H1 (cell line): ENCODE measurements around the gene NUP205. TPM values are rescaled to one million over a fixed set of nuclear protein-coding genes. Genes with fewer than 3 reads are reported as not detected.

Experiments
- CTCF ChIA-PET: fragments of 300-600 bp; sonication (Branson Sonifier 250); formaldehyde crosslinking; loops from one replicate; lab custom pipeline; 2021; ENCODE audit not compliant: partially characterized antibody; lab: Charles Lee
- POLR2A ChIA-PET: fragments of 300-600 bp; sonication (Branson Sonifier 250); formaldehyde crosslinking; loops from one replicate; lab custom pipeline; 2021; ENCODE audit warnings: inconsistent platforms; ENCODE audit not compliant: partially characterized antibody; lab: Charles Lee
- DNase-seq, 2 experiments: peaks; one replicate each; pipeline versions ENCODE4 v3.0.0 to v3.0.0-alpha.2; 2010 to 2022; ENCODE audit warnings: low spot score in 2 of 2, low read depth in 1 of 2, mixed read lengths in 1 of 2
- FAIRE-seq: peaks from 2 replicates; lab custom pipeline; 2011; peaks lifted over from hg19 to GRCh38; lab: Jason Lieb, UNC
- H2AFZ ChIP-seq: 2 replicates; pipeline ENCODE4 v1.8.1; 2012; ENCODE audit warnings: low read length, inconsistent platforms
- H2AK5ac ChIP-seq: 2 replicates; pipeline ENCODE4 v1.6.1; 2013; ENCODE audit warnings: low read depth, low read length
- H2BK120ac ChIP-seq: replicated peaks from 2 replicates; pipeline ENCODE3; 2013; ENCODE audit warnings: low read depth, low read length, inconsistent platforms
- H2BK12ac ChIP-seq: 2 replicates; pipeline ENCODE4 v1.6.1; 2013; ENCODE audit warnings: low read depth, low read length
- H2BK15ac ChIP-seq: 2 replicates; pipeline ENCODE4 v1.6.1; 2013; ENCODE audit warnings: low read length
- H2BK20ac ChIP-seq: 2 replicates; pipeline ENCODE4 v1.6.1; 2013; ENCODE audit warnings: low read length
- H2BK5ac ChIP-seq: 2 replicates; pipeline ENCODE4 v1.6.1; 2013; ENCODE audit warnings: low read depth, low read length
- H3K14ac ChIP-seq: 2 replicates; pipeline ENCODE4 v1.6.1; 2013; ENCODE audit warnings: inconsistent platforms; ENCODE audit not compliant: insufficient read length
- H3K18ac ChIP-seq: 2 replicates; pipeline ENCODE4 v1.6.1; 2013; ENCODE audit warnings: low read length; ENCODE audit errors: extremely low read depth
- H3K23ac ChIP-seq: 2 replicates; pipeline ENCODE4 v1.6.1; 2013; ENCODE audit warnings: inconsistent platforms; ENCODE audit not compliant: insufficient read length
- H3K23me2 ChIP-seq: 2 replicates; pipeline ENCODE4 v1.6.1; 2013; ENCODE audit warnings: low read depth, low read length
- H3K27ac ChIP-seq: 2 replicates; pipeline ENCODE4 v1.6.1; 2011; ENCODE audit warnings: low read depth, low read length, inconsistent platforms
- H3K27me3 ChIP-seq, 4 experiments: replicated peaks in 1 of 4; 1 replicate in 1 of 4; 2 replicates in 3 of 4; pipeline versions ENCODE4 v1.6.1 to v1.8.1; 2011 to 2013; ENCODE audit warnings: low read length in 3 of 4, mild to moderate bottlenecking in 3 of 4, inconsistent platforms in 2 of 4, mixed read lengths in 2 of 4, moderate library complexity in 1 of 4; ENCODE audit not compliant: control insufficient read depth in 3 of 4, insufficient read depth in 3 of 4; ENCODE audit errors: extremely low read depth in 1 of 4
- H3K36me3 ChIP-seq, 4 experiments: 2 replicates each; pipeline versions ENCODE4 v1.6.1 to v1.8.1; 2011 to 2013; ENCODE audit warnings: mild to moderate bottlenecking in 4 of 4, low read length in 3 of 4, moderate library complexity in 2 of 4, control low read depth in 1 of 4, inconsistent platforms in 1 of 4; ENCODE audit not compliant: insufficient read depth in 4 of 4, control insufficient read depth in 2 of 4
- H3K4ac ChIP-seq: replicated peaks from 2 replicates; pipeline ENCODE3; 2013; ENCODE audit warnings: low read length, low read depth, mixed read lengths, inconsistent platforms; ENCODE audit not compliant: insufficient read length
- H3K4me1 ChIP-seq, 4 experiments: replicated peaks in 1 of 4; 1 replicate in 1 of 4; 2 replicates in 3 of 4; pipeline versions ENCODE4 v1.6.1 to v1.8.1; 2011 to 2013; ENCODE audit warnings: low read length in 3 of 4, inconsistent platforms in 2 of 4, mixed read lengths in 1 of 4; ENCODE audit not compliant: insufficient read depth in 4 of 4, control insufficient read depth in 3 of 4
- H3K4me2 ChIP-seq, 2 experiments: 2 replicates each; pipeline versions ENCODE4 v1.6.1 to v1.8.1; 2011 to 2013; ENCODE audit warnings: low read depth in 2 of 2, low read length in 2 of 2, control low read depth in 1 of 2, inconsistent platforms in 1 of 2, mild to moderate bottlenecking in 1 of 2; ENCODE audit not compliant: insufficient read depth in 1 of 2
- H3K4me3 ChIP-seq, 4 experiments: fragments of 200-600, 300-600 bp in 1 of 4; sonication (generic), shearing (Covaris generic), sonication (Bioruptor Twin) in 1 of 4; 2 replicates each; pipeline versions ENCODE4 v1.5.1 to v1.8.1; 2011 to 2016; ENCODE audit warnings: low read length in 4 of 4, low read depth in 3 of 4, control low read depth in 2 of 4, inconsistent platforms in 2 of 4, mild to moderate bottlenecking in 2 of 4, mixed read lengths in 1 of 4, moderate library complexity in 1 of 4; ENCODE audit not compliant: insufficient read depth in 2 of 4; ENCODE audit errors: extremely low read depth in 1 of 4
- H3K56ac ChIP-seq: replicated peaks from 2 replicates; pipeline ENCODE3; 2013; ENCODE audit warnings: low read depth, mild to moderate bottlenecking, mixed read lengths, low read length, inconsistent platforms; ENCODE audit not compliant: insufficient read length
- H3K79me1 ChIP-seq: 2 replicates; pipeline ENCODE4 v1.6.1; 2013; ENCODE audit warnings: low read depth, low read length, control low read depth
- H3K79me2 ChIP-seq, 2 experiments: 2 replicates each; pipeline versions ENCODE4 v1.6.1 to v1.8.1; 2012 to 2013; ENCODE audit warnings: low read length in 2 of 2, mild to moderate bottlenecking in 2 of 2, inconsistent platforms in 1 of 2; ENCODE audit not compliant: insufficient read depth in 2 of 2, control insufficient read depth in 1 of 2
- H3K9ac ChIP-seq, 4 experiments: replicated peaks in 1 of 4; 1 replicate in 1 of 4; 2 replicates in 3 of 4; pipeline versions ENCODE4 v1.6.1 to v1.8.1; 2011 to 2013; ENCODE audit warnings: low read depth in 3 of 4, low read length in 3 of 4, control low read depth in 2 of 4, mild to moderate bottlenecking in 2 of 4, moderate library complexity in 2 of 4, inconsistent platforms in 1 of 4; ENCODE audit errors: extremely low read depth in 1 of 4
- H3K9me3 ChIP-seq, 2 experiments: 2 replicates each; pipeline versions ENCODE4 v1.6.1 to v1.8.1; 2012 to 2013; ENCODE audit warnings: mild to moderate bottlenecking in 2 of 2, moderate library complexity in 2 of 2, control low read depth in 1 of 2, inconsistent platforms in 1 of 2, low read depth in 1 of 2, low read length in 1 of 2, mixed read lengths in 1 of 2; ENCODE audit not compliant: insufficient read depth in 2 of 2
- H4K20me1 ChIP-seq, 2 experiments: replicated peaks in 1 of 2; 2 replicates each; pipeline versions ENCODE3 to v1.8.1; 2011 to 2013; ENCODE audit warnings: inconsistent platforms in 2 of 2, low read length in 2 of 2, mild to moderate bottlenecking in 1 of 2; ENCODE audit not compliant: insufficient read depth in 2 of 2, control insufficient read depth in 1 of 2
- H4K5ac ChIP-seq: 2 replicates; pipeline ENCODE4 v1.6.1; 2013; ENCODE audit warnings: low read length, low read depth, mixed read lengths, inconsistent platforms; ENCODE audit not compliant: insufficient read length
- H4K8ac ChIP-seq: 2 replicates; pipeline ENCODE4 v1.8.0; 2013; ENCODE audit warnings: mild to moderate bottlenecking, moderate library complexity, low read length, inconsistent platforms; ENCODE audit not compliant: insufficient read depth; ENCODE audit errors: extremely low read depth
- H4K91ac ChIP-seq: replicated peaks from 2 replicates; pipeline ENCODE3; 2013; ENCODE audit warnings: low read length, mixed read lengths, inconsistent platforms; ENCODE audit not compliant: insufficient read length
- CBX5 ChIP-seq: fragments of 300-800, 300-1000 bp; sonication (generic); IDR thresholded peaks from 2 replicates; pipeline ENCODE4 v1.7.1; 2016; ENCODE audit warnings: antibody characterized with exemption, low read length, low read depth
- RAD21 ChIP-seq, 2 experiments: IDR thresholded peaks in 1 of 2; conservative IDR thresholded peaks in 1 of 2; 2 replicates each; pipeline ENCODE4 v1.6.1; 2011; ENCODE audit warnings: low read depth in 2 of 2, low read length in 2 of 2, improper control_type of control experiment in 1 of 2, inconsistent platforms in 1 of 2, mild to moderate bottlenecking in 1 of 2, moderate library complexity in 1 of 2
- SIN3A ChIP-seq, 2 experiments: IDR thresholded peaks in 1 of 2; conservative IDR thresholded peaks in 1 of 2; 2 replicates each; pipeline ENCODE4 v1.6.1; 2011 to 2012; ENCODE audit warnings: low read length in 2 of 2, improper control_type of control experiment in 1 of 2, low read depth in 1 of 2, mild to moderate bottlenecking in 1 of 2
- TAF1 ChIP-seq: IDR thresholded peaks from 2 replicates; pipeline ENCODE4 v1.6.1; 2011; ENCODE audit warnings: mild to moderate bottlenecking, low read depth, low read length
- TAF7 ChIP-seq: optimal IDR thresholded peaks from 2 replicates; pipeline ENCODE3; 2011; ENCODE audit warnings: low read depth, mild to moderate bottlenecking, inconsistent platforms, low read length, moderate library complexity, borderline replicate concordance
- TEAD4 ChIP-seq: IDR thresholded peaks from 2 replicates; pipeline ENCODE4 v1.6.1; 2012; ENCODE audit warnings: low read depth, low read length, inconsistent platforms, mixed read lengths
- ZNF274 ChIP-seq: IDR thresholded peaks from 2 replicates; pipeline ENCODE4 v1.7.0; 2012; ENCODE audit warnings: low read length, borderline replicate concordance; ENCODE audit errors: extremely low read depth
- WGBS, 2 experiments: shearing (Covaris generic) in 1 of 2; methylation state at CpG; one replicate each; pipeline versions ENCODE4 v1.1.6 to v1.1.7; 2013 to 2015; ENCODE audit warnings: low lambda C conversion rate in 2 of 2, mixed read lengths in 2 of 2, inconsistent platforms in 1 of 2, low coverage in 1 of 2, missing lambda C conversion rate in 1 of 2; ENCODE audit not compliant: insufficient replicate concordance in 2 of 2, insufficient coverage in 1 of 2, insufficient read length in 1 of 2; ENCODE audit errors: extremely low coverage in 1 of 2, missing lambda C conversion rate in 1 of 2; 5-methylcytosine and 5-hydroxymethylcytosine counted together
- long read RNA-seq, 2 experiments: library from RNA in 1 of 2; library from capped mRNA in 1 of 2; stranded (forward); transcript quantifications; one replicate each; pipeline ENCODE4 v2.0.0, GENCODE V29; 2021; ENCODE audit warnings: inconsistent platforms in 1 of 2
- polyA minus RNA-seq, 3 experiments: library from RNA; depleted of rRNA, polyadenylated mRNA; stranded (reverse); fragments of >200 nt; gene quantifications; 1 replicate in 2 of 3; 2 replicates in 1 of 3; pipeline ENCODE4 v1.2.3, GENCODE V29; 2011
- polyA plus RNA-seq, 7 experiments: library from polyadenylated mRNA; depleted of rRNA in 3 of 7; stranded (reverse) in 5 of 7; unstranded in 2 of 7; fragments of >200 nt in 5 of 7; fragments of 200-250 nt in 2 of 7; gene quantifications; 1 replicate in 5 of 7; 2 replicates in 1 of 7; 4 replicates in 1 of 7; pipeline versions ENCODE4 v1.2.1 to v1.2.3, GENCODE V29; 2011 to 2013; ENCODE audit warnings: missing spikeins in 2 of 7, mixed read lengths in 2 of 7
- total RNA-seq: library from RNA; stranded (reverse); fragmentation: NEBNext Ultra II Directional; extraction: Animal tissue kit (Norgen Biotek cat#: 25700); gene quantifications from 2 replicates; pipeline ENCODE4 v1.2.1, GENCODE V29; 2021

NUP205 gene
- total RNA-seq (199 and 216 TPM in 2 replicates), polyA plus RNA-seq (2011; rRNA removed) (99.7 and 148 TPM in 2 replicates), polyA minus RNA-seq (2011; rRNA and poly(A)+ RNA removed) (279 and 339 TPM in 2 replicates)
- 145 TPM for polyA plus RNA-seq (2011; cell fraction: cytosol; rRNA removed)
- polyA plus RNA-seq (2011; cell fraction: nucleus; rRNA removed): 128 TPM
- polyA plus RNA-seq (2012, experiment 1 of 2): 106 to 155 TPM (median 126 TPM) in 4 replicates
- polyA plus RNA-seq (2012, experiment 2 of 2): 11.3 TPM
- 165 TPM for polyA plus RNA-seq (2013, experiment 1 of 2)
- polyA plus RNA-seq (2013, experiment 2 of 2): 153 TPM
- 108 TPM for polyA minus RNA-seq (2011; cell fraction: cytosol; rRNA and poly(A)+ RNA removed)
- 166 TPM for polyA minus RNA-seq (2011; cell fraction: nucleus; rRNA and poly(A)+ RNA removed)
- long read RNA-seq, experiment 1, full-length matches to known transcripts: 11 of 128 reads
- long read RNA-seq, experiment 1, partial matches to known transcripts: 105 of 128 reads
- long read RNA-seq, experiment 1, other reads (novel, unspliced or antisense): 12 of 128 reads
- long read RNA-seq, experiment 2, full-length matches to known transcripts: 6 of 19 reads
- long read RNA-seq, experiment 2, partial matches to known transcripts: 11 of 19 reads
- long read RNA-seq, experiment 2, other reads (novel, unspliced or antisense): 2 of 19 reads

GRCh38 chr7:135557455-135558336 lies at the start of gene NUP205:
Gene NUP205, plus strand, starts transcription at chr7:135557917. Its CDS starts 28 bp downstream, at chr7:135557945.
- Histone ChIP-seq H3K9ac (peak within 1 kb of the TSS; percentile 98 to 99 (median 98)), H3K23ac (no peak within 1 kb of the TSS), H2AFZ (peak within 1 kb of the TSS; percentile 90), H2BK5ac (peak within 1 kb of the TSS; percentile 84), H2BK12ac (peak within 1 kb of the TSS; percentile 71; the same call in 1 of the 2 replicates), H3K4me3 (peak within 1 kb of the TSS; percentile 84 to 100 (median 96)), H3K14ac (peak within 1 kb of the TSS; percentile 4), H4K5ac (peak within 1 kb of the TSS; percentile 93), H4K8ac (peak within 1 kb of the TSS; percentile 98), H3K36me3 (no peaks in the 10 kb centered on the region), H3K27ac (peak within 1 kb of the TSS; percentile 98), H4K91ac (peak within 1 kb of the TSS; percentile 91), H3K79me2 (peaks cover 0 to 47% of the 10 kb centered on the region in 2 experiments), H3K56ac (peak within 1 kb of the TSS; percentile 90), H3K4me2 (peak within 1 kb of the TSS; percentile 66 to 75), H2BK20ac (no peak within 1 kb of the TSS), H3K9me3 (no peaks in the 10 kb centered on the region), H3K4ac (peak within 1 kb of the TSS; percentile 69), H2AK5ac (no peak within 1 kb of the TSS), H2BK120ac (peak within 1 kb of the TSS; percentile 75), H3K4me1 (peaks cover 0 to 13% (median 6%) of the 10 kb centered on the region in 4 experiments; a peak in 5 of 7 replicates), H2BK15ac (no peak within 1 kb of the TSS), H3K18ac (peak within 1 kb of the TSS; percentile 88), H3K79me1 (no peaks in the 10 kb centered on the region), H3K23me2 (peaks cover 4% of the 10 kb centered on the region; the same call in 1 of the 2 replicates), H4K20me1 (no peaks in the 10 kb centered on the region), H3K27me3 (no peaks in the 10 kb centered on the region)
- 5% methylated on average over 38 of the region's 38 CpGs; no CpG with 5 or more reads in 1 of the 2 experiments for WGBS, 2 experiments
- FAIRE-seq (peak; percentile 84), DNase-seq (peak; percentile 23 to 91)
- ChIA-PET POLR2A (interaction anchor here (0.8 to 2.0 kb wide), 6 partner anchors 12 to 178 kb away, joined by 3 to 6 read pairs (median 4); partner anchors contain the start of gene CNOT4), CTCF (interaction anchor here (0.6 to 2.0 kb wide), 7 partner anchors 17 to 909 kb away, joined by 3 to 5 read pairs (median 3); no protein-coding TSS in a partner anchor)
- TF ChIP-seq TAF7 (peak; percentile 92), TEAD4 (peak; percentile 24; the same call in 1 of the 2 replicates), CBX5 (no peak), SIN3A (conservative IDR thresholded peaks at IDR 0.05 in 1 of 2, IDR thresholded peaks at IDR 0.05 in 1 of 2; ENCODE audit: low read depth in 1 of 2, low read length in 2 of 2) (peak; percentile 14 to 57; a peak in 1 of 4 replicates), ZNF274 (no peak), TAF1 (peak; percentile 98), RAD21 (IDR thresholded peaks at IDR 0.05 in 1 of 2, conservative IDR thresholded peaks at IDR 0.05 in 1 of 2; ENCODE audit: low read depth in 2 of 2, low read length in 2 of 2) (no peak)
